ENCODE data around the gene SERGEF.
"Not testable (repeated sequence)": the region's sequence is repeated elsewhere in the genome, so short reads cannot be mapped to it uniquely, and the experiment has no call there.

Gene SERGEF

DNA sequence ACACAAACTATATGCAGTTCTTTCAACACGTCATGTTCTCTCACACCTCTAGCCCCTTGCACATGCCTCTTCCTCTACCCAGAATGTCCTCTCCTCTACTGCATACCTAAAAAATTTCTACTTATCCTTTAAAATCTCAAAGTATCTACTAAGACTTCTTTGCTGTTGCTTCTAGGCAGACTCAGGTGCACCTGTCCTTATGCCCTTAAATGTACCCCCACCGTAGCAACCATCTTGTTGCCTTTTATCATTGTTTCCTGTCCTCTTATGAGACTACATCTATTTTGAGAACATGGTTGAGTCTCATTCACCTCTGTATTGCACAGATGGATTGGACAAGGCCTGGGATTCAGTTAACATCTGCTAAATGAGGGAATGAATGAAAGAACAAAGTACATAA lies 134.1 kb downstream of the SERGEF start:
- TF ChIP-seq JUND (IDR thresholded peaks at IDR 0.05; ENCODE audit: low read depth) = no peak
- DNase-seq (ENCODE audit: low read depth in 1 of 2, low spot score in 1 of 2) = no peak
- in situ Hi-C loops (cut with HindIII; ENCODE audit: low pct_unique_long_range_greater_than_20kb, low sequenced_read_pairs) = no loop called here

DNA sequence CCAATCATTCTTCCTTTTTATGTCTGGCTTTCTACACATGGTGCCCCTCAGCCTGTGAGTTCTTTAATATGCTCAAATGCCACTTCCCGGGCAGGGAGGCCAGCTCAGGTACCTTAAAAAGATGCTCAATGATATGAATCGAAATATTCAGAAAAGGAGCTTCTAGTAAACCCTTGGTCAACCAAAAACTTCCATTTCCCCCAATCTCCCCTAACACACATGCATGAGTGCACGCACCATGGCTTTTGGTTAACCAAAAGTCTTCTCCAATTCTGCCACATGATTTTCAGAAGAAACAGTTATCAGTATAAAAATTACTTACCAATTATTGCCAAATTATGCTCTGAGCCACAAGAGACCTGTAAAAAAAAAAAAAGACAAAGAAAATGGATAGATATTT lies 135.0 kb downstream of the SERGEF start:
- no peak for DNase-seq (ENCODE audit: low read depth in 1 of 2, low spot score in 1 of 2)
- in situ Hi-C loops (cut with HindIII; ENCODE audit: low pct_unique_long_range_greater_than_20kb, low sequenced_read_pairs) = no loop called here
- TF ChIP-seq JUND (IDR thresholded peaks at IDR 0.05; ENCODE audit: low read depth) = no peak

DNA sequence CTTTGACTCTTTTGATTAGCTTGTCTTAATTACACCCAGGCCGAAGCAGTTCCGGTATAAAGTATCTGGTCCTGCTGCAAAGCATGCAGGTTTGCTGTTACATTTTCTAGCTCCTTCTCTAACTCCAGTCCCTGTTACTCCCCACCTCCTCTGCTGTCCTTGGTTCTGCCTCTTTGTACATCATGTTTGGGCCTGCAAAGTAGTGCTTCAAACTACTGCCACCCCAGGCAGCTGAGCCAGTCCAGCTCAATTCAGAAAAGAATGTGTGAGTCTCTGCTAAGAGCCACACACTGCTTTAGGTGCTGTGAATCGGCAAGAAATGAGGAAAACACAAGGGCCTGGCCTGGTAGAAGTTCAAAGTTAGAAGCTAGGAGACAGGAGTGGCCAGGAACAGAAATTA lies 136.0 kb downstream of the SERGEF start:
- peak in 1 of 2 experiments; percentile 3 for DNase-seq (ENCODE audit: low read depth in 1 of 2, low spot score in 1 of 2)
- in situ Hi-C loops (cut with HindIII; ENCODE audit: low pct_unique_long_range_greater_than_20kb, low sequenced_read_pairs) = no loop called here
- TF ChIP-seq JUND (IDR thresholded peaks at IDR 0.05; ENCODE audit: low read depth) = no peak

DNA sequence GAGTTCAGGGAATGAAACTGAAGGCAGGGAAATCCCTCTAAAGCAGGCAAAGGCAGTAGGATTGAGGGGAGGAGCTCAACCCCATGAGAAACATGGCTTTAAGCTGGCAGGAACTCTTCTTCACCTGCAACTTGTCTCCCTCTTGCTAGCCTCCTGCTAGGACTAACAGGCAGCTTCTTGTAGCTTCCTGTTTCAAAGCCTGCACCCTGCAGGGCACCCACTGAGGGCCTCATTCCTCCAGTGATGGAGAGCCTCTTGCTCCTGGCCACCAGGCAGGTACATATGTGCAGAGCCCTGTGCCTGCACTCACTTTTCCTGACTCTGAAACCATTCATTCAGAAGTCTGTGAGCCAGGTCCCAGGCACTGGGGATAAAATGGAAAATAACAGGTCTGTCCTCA lies 137.0 kb downstream of the SERGEF start:
- TF ChIP-seq JUND (IDR thresholded peaks at IDR 0.05; ENCODE audit: low read depth) = no peak
- in situ Hi-C loops (cut with HindIII; ENCODE audit: low pct_unique_long_range_greater_than_20kb, low sequenced_read_pairs) = no loop called here
- no peak for DNase-seq (ENCODE audit: low read depth in 1 of 2, low spot score in 1 of 2)

DNA sequence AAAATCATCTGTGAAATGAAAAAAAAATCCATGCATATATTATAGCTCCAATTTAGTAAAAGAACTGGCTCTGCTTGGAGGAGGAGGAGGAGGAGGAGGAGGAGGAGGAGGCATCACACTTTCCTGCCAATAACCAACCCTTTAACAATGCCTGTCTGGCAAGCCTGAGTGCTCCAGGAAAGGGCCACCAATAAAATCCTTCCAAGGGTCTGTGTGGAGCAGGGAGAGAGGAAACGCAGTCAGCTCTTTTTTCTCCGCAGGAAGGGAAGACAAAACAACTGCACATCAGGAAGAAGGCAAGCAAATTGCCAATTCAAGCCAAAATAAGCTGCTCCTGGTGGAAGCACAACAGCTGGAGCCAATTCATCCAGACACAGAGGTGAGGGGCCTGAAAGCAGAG lies 139.3 kb downstream of the SERGEF start:
- in situ Hi-C loops (cut with HindIII; ENCODE audit: low pct_unique_long_range_greater_than_20kb, low sequenced_read_pairs) = no loop called here
- no peak for DNase-seq (ENCODE audit: low read depth in 1 of 2, low spot score in 1 of 2)
- no peak for TF ChIP-seq JUND (IDR thresholded peaks at IDR 0.05; ENCODE audit: low read depth)

DNA sequence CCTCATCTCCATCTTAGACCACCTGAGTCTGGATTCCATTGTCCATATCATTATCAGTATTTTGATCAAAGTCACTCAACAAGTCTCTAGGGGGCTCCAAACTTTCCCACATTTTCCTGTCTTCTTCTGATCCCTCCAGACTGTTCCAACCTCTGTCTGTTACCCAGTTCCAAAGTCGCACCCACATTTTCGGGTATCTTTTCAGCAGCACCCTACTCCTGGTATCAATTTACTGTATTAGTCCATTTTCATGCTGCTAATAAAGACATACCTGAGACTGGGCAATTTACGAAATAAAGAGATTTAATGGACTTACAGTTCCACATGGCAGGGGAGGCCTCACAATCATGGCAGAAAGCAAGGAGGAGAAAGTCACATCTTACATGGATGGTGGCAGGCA lies 144.4 kb downstream of the SERGEF start:
- DNase-seq (ENCODE audit: low read depth in 1 of 2, low spot score in 1 of 2); in situ Hi-C loops (cut with HindIII; ENCODE audit: low pct_unique_long_range_greater_than_20kb, low sequenced_read_pairs): not testable (repeated sequence)

DNA sequence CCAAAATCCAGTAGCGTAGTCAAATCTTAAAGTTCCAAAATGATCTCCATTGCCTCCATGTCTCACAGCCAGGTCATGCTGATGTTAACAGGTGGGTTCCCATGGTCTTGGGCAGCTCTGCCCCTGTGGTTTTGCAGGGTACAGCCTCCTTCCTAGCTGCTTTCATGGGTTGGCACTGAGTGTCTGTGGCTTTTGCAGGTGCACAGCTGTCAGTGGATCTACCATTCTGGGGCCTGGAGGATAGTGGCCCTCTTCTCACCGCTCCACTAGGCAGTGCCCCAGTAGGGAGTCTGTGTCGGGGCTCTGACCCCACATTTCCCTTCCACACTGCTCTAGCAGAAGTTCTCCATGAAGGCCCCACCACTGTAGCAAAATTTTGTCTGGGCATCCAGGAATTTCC lies 145.5 kb downstream of the SERGEF start:
- no peak for DNase-seq (ENCODE audit: low read depth in 1 of 2, low spot score in 1 of 2)
- in situ Hi-C loops (cut with HindIII; ENCODE audit: low pct_unique_long_range_greater_than_20kb, low sequenced_read_pairs) = no loop called here
- TF ChIP-seq JUND (IDR thresholded peaks at IDR 0.05; ENCODE audit: low read depth) = no peak

DNA sequence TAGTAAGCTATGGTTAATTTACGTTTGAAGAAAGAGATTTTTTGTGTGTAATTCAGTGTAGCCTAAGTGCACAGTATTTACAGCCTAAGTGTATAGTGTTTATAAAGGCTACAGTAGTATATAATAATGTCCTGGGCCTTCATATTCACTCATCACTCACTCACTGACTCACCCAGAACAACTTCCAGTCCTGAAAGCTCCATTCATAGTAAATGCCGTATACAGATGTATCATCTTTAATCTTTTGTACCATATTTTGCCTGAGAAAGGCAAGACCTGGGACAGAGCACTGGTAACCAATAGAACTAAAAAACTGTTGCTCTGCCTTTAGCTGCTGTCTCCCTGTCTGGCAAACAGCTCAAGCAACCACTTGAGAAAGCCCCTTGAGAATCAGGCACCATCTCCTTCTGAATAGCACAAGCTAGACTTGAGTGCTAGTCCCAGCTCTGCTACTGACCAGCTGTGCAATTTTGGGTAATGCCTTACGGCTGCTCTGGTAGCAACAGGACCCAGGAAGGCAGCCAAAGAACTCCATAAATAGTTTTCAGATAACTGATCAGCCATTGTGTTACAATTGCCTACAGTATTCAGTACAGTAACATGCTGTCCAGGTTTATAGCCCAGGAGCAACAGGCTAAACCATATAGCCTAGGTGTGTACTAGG lies 146.9 kb downstream of the SERGEF start:
- DNase-seq (ENCODE audit: low read depth in 1 of 2, low spot score in 1 of 2) = no peak
- no peak for TF ChIP-seq JUND (IDR thresholded peaks at IDR 0.05; ENCODE audit: low read depth)
- in situ Hi-C loops (cut with HindIII; ENCODE audit: low pct_unique_long_range_greater_than_20kb, low sequenced_read_pairs) = no loop called here

DNA sequence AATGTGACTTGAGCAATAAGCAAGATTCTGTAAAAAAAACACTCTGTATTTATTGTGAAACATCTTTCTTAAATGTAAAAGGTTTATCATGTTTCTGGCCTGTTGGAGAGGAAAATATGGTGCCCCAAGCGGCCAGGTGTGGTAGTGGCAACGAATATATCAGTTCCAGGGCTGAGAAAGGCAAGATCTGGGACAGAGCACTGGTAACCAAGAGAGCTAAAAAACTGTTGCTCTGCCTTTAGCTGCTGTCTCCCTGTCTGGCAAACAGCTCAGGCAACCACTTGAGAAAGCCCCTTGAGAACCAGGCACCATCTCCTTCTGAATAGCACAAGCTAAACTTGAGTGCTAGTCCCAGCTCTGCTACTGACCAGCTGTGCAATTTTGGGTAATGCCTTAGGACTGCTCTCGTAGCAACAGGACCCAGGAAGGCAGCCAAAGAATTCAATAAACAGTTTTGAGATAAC lies 148.3 kb downstream of the SERGEF start:
- in situ Hi-C loops (cut with HindIII; ENCODE audit: low pct_unique_long_range_greater_than_20kb, low sequenced_read_pairs) = no loop called here
- TF ChIP-seq JUND (IDR thresholded peaks at IDR 0.05; ENCODE audit: low read depth) = no peak
- DNase-seq (ENCODE audit: low read depth in 1 of 2, low spot score in 1 of 2) = peak in 1 of 2 experiments; percentile 50

DNA sequence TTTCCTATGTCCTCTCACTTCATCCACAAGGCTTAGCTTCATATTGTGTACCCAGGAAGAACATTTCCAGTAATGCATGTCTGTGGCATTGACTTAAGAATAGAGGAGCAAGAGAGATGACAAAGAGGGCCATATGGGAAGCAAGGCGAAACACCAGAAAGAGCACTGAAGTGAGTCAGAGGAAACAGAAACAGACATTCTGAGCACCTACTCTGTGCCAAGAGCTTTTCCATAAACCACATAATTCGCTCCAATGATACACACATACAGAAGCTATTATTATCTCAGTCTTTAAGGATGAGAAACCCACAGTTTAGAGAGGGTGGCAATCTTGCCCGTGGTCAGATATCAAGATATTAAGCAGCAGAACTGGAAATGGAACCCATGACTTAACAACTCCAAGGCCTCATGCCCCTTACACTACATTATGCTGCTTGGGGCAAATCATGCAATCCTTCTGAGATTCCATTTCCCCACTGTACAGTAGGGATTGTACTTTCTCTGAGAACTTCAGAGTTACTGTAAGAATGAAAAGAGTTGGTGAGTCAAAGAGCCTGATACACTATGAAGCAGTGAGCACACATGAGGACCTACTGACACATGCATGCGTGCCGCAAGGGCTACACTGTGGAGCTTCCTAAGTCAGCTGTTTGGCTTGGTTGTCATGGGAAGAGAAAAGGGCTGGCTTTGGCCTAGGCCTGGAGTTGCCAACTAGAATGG lies 151.7 kb downstream of the SERGEF start:
- DNase-seq (ENCODE audit: low read depth in 1 of 2, low spot score in 1 of 2) = no peak
- TF ChIP-seq JUND (IDR thresholded peaks at IDR 0.05; ENCODE audit: low read depth) = no peak
- in situ Hi-C loops (cut with HindIII; ENCODE audit: low pct_unique_long_range_greater_than_20kb, low sequenced_read_pairs) = no loop called here

DNA sequence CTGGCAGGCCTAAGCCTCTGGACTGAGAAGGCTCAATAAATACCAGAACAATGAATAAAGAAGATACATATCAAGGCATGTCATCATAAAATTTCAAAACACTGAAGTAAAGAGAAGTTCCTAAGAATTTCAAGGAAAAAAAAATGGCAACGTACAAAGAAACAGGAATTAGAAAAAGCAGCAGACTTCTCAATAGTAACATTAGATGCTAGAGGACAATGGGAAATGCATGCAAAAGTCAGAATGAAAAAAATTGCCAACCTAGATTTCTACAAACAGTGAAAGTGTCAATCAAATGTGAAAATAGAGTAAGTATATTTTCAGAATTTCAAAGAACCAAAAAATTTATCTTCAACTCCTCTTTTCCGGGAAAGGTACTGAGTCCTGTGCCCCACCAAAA lies 153.3 kb downstream of the SERGEF start:
- DNase-seq (ENCODE audit: low read depth in 1 of 2, low spot score in 1 of 2) = no peak
- in situ Hi-C loops (cut with HindIII; ENCODE audit: low pct_unique_long_range_greater_than_20kb, low sequenced_read_pairs) = no loop called here

DNA sequence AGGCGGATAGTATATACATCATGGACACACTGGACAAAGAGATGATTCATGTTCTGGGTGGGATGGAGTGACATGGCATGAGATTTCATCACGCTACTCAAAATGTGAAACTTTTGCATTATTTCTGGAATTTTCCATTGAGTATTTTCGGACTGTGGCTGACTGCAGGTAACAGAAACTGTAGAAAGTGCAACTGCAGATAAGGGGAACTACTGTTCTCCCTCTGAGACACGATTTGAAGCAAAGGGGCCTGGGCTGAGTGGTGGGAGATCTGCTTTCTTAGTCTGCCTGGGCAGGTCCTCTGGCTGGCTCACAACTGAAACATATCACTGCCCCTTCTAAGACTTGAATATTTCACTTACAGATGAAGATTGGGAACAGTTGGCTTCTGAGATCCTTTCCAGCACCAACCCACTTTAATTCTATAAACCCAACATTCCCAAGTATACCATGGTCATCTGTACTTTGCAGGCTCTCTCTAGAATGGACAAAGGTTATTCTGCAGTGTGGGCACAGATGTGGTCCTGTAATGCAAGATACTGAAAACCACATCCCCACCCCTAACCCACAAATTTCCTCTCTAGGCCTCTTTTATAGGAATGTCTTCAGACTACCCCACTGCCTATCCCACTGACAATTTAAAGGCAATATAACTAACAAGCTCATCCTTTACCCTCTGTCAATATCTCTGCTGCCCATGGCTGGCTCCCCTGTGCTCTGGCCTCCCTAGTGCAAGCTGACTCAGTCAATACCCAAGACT lies 157.1 kb downstream of the SERGEF start:
- no peak for TF ChIP-seq JUND (IDR thresholded peaks at IDR 0.05; ENCODE audit: low read depth)
- DNase-seq (ENCODE audit: low read depth in 1 of 2, low spot score in 1 of 2) = no peak
- in situ Hi-C loops (cut with HindIII; ENCODE audit: low pct_unique_long_range_greater_than_20kb, low sequenced_read_pairs) = no loop called here

More for the DNA sequence above, 153.3 kb downstream of the SERGEF start:
- TF ChIP-seq JUND (IDR thresholded peaks at IDR 0.05; ENCODE audit: low read depth) = no peak

DNA sequence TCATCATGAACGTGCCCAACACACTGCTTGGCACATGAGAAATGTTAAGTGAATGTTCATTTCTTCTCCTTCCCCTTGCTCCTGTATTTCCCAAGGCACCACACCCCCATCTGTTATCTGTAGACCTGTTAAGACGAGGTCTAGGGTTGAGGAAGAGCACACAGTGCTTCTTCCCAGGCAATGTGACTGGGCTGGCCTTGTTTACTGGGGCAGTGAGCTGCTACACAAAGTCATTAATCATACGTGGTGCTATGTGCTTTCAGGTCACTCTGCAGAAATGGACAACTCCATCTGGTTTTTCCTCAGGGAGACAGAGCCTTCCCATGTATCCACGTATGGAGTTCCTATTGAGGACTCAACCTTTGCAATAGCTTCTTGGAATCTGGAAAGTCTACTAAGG lies 159.6 kb downstream of the SERGEF start:
- in situ Hi-C loops (cut with HindIII; ENCODE audit: low pct_unique_long_range_greater_than_20kb, low sequenced_read_pairs) = no loop called here
- TF ChIP-seq JUND (IDR thresholded peaks at IDR 0.05; ENCODE audit: low read depth) = no peak
- no peak for DNase-seq (ENCODE audit: low read depth in 1 of 2, low spot score in 1 of 2)
